ENCODE results near the gene PPP1CA.

The PPP1CA gene

DNA sequence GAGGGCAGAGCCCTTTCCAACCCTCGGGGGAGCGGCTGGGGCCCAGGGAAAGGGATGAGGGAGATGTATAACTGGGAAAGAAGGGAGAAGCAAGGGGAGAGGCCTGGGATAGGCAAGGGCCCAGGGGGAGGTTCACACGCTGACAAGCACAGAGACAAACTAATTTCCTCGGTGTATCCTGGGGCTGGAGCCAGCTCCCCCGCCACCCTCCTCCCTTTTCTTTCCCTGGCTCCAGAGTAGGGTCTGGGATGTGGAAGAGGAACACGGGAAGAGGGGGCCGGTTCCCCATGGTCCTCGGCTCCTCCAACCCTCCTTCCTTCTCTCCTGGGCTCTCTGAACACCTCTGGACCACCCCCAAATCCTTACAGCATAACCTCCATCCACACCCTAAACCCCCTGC lies 35.1 kb downstream of the PPP1CA start:
- no peak for TF ChIP-seq CTCF (IDR thresholded peaks at IDR 0.05; ENCODE audit: low read depth, low read length, missing control alignments)
- H3K4me3 ChIP-seq (ENCODE audit: low read depth, low read length) = no peak overlapping the region
- in situ Hi-C loops (cut with HindIII; ENCODE audit: low sequenced_read_pairs) = no loop called here
- DNase-seq (ENCODE audit: low read depth) = no peak

DNA sequence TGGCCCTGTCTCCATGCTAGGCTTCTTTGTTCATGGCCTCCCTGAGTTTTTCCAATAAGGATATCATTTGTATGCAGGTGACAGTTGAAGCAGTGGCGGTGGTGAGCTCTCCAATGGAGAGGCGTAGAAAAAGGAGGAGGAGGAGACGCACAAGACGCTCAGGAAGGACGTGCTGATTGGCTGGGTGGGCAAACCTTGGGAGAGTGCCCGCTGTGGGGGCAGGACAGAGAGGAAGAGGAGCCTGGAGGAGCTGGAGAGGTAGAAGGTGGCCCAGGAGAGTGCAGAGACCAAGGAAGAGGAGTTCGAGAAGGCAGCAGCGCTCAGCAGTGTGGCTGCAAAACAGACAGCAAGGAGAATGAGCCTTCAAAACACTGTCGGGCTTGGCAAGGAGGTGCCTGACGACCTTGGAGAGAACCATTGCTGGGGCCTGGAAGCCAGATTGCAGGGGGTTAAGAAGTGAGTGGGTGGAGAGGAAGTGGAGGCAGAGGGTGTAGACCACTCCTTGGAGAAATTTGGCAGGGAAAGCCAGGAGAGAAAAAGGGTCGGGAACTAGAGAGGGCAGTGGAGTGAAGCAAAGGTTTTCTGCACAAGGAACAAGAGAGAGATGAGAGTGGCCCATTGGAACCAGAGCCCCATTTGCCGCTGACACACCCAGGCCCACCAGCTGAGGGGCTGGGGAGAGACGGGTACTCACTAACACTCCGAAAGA lies 35.8 kb downstream of the PPP1CA start:
- no peak overlapping the region for H3K4me3 ChIP-seq (ENCODE audit: low read depth, low read length)
- no peak for TF ChIP-seq CTCF (IDR thresholded peaks at IDR 0.05; ENCODE audit: low read depth, low read length, missing control alignments)
- in situ Hi-C loops (cut with HindIII; ENCODE audit: low sequenced_read_pairs) = no loop called here
- no peak for DNase-seq (ENCODE audit: low read depth)

DNA sequence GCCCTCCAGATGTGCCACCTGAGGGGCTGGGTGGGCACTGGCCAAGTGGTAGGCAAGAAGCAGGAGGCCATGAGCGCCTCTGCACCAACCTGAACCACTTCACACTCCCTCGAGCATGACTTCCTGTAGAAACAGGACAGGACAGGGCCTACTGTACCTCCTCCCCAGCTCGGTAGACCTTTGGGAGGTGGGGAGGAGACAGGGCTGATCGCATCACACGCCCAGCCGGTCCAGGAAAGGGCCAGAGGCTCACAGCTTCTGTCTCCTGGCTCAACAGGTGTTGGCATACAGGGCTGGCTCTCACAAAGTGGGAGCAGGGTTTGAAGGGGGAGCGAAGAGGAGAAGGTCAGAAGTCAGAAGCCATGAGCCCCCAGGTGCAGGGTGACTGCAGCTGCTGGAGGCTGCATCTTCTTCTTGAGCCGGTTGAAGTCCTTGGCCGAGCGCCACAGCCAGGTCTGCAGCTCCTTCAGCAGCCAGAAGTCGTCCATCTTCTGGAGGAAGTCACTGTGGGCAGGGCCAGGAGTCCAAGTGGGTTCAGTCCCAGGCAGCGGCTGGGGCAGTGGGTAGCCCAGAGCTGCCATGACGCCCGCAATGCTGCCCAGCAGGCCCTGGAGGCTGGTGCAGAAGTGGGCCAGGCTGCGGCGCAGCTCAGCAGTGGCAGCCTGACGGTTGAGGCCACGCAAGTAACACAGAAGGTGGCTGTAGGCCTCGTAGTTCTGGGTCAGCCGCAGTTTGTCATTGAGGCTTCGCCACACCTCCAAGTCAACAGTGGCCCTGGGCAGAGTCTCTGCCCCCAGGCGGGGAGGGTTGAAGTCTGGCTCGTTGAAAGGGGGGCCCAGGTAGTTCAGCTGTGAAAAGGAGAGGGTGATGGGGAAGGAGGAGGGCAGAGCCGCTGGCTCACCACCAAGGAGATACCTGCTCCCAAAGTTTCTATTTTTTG lies 36.6 kb downstream of the PPP1CA start:
- no peak overlapping the region for H3K4me3 ChIP-seq (ENCODE audit: low read depth, low read length)
- in situ Hi-C loops (cut with HindIII; ENCODE audit: low sequenced_read_pairs) = no loop called here

DNA sequence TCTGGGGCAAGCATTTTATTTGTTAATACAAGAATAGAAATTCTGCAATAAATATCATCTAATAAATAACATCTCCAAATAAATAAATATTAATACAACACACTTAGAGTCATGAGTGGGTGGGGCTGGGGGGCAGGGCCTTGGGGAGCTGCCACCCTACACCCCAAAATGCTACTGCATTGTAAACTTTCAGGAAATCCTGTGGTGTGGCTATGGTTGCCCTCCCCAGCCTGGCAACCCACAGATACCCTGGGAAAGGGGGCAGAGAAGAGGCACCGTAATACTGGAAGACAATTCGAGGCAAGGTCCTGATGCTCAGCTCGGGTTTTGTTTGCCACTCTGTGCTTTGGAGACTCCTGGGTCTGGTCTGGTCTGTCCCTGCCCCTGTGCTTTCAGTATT lies 37.5 kb downstream of the PPP1CA start:
- no peak for DNase-seq (ENCODE audit: low read depth)
- in situ Hi-C loops (cut with HindIII; ENCODE audit: low sequenced_read_pairs) = no loop called here
- no peak for TF ChIP-seq CTCF (IDR thresholded peaks at IDR 0.05; ENCODE audit: low read depth, low read length, missing control alignments)
- H3K4me3 ChIP-seq (ENCODE audit: low read depth, low read length) = no peak overlapping the region

More for the DNA sequence above, 36.6 kb downstream of the PPP1CA start:
- DNase-seq (ENCODE audit: low read depth) = no peak
- TF ChIP-seq CTCF (IDR thresholded peaks at IDR 0.05; ENCODE audit: low read depth, low read length, missing control alignments) = no peak

DNA sequence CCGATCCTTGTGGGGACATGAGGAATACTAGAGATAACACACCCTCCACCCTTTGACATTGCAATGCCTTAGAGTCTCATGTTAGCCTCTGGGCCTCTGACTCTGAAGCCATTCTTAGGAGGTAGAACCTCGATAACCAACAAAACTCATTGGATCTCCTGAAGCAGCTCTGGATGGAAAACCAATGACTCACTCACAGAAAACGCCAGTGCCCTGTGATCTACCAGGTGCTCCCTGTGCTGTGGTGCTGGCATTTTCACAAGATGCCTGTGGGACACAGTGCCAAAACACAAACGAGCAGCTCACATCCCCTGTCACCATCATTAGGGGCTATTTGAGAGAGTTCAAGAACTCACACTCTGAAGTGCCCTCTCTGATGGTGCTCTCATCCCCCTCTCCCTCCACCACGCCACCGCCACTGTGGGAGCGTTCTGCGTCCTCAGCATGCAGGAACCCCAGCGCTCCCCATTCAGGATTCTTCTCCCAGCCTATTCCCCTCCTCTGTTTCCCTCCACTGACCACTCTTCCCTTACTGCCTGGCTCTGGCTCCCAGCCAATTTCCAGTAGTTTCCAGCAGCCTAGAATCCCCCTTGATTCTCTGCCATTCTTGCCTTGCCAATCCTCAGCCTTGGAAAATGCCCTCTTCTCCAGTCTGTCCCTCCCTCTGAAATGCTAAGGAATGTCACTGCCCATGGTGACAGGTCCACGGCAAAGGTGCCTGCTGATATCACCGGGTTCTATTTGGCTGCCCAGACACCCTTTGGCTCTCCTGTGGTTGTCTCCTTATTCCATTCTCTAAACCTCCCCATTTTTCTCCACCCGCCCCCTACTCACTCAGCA lies 43.6 kb downstream of the PPP1CA start:
- H3K4me3 ChIP-seq (ENCODE audit: low read depth, low read length) = no peak overlapping the region
- in situ Hi-C loops (cut with HindIII; ENCODE audit: low sequenced_read_pairs) = no loop called here
- no peak for DNase-seq (ENCODE audit: low read depth)
- TF ChIP-seq CTCF (IDR thresholded peaks at IDR 0.05; ENCODE audit: low read depth, low read length, missing control alignments) = no peak

All from astrocyte of the cerebellum (primary cell).